HG03457 (cell line): ENCODE measurements around the gene WDR27.
A peak's percentile ranks its signal among the peaks of the same experiment; 100 is the strongest.

Source experiments
- ATAC-seq: cut with Tn5 transposase; IDR thresholded peaks from one replicate; pipeline ENCODE4 v1.9.1; 2021; ENCODE audit warnings: moderate number of reproducible peaks; ENCODE audit not compliant: unreplicated experiment

Gene WDR27

GRCh38 chr6:169701954-169702839, at the start of gene WDR27, which contains the start of gene C6orf120:
Gene WDR27, minus strand, starts transcription at chr6:169702029. Its CDS starts 13,024 bp downstream, at chr6:169689005.
Gene C6orf120, plus strand, starts transcription at chr6:169702126. Its CDS starts 334 bp downstream, at chr6:169702460.
- peak; percentile 97 for ATAC-seq

- no peak for ATAC-seq
These were observed 44.7 kb upstream of the WDR27 start for GRCh38 chr6:169746556-169746955.

GRCh38 chr6:169745405-169745804, 43.6 kb upstream of the WDR27 start:
- ATAC-seq: no peak

GRCh38 chr6:169741344-169741743, 39.5 kb upstream of the WDR27 start:
- no peak for ATAC-seq

- ATAC-seq: no peak
These were observed 37.2 kb upstream of the WDR27 start for GRCh38 chr6:169738976-169739529.

- ATAC-seq: no peak
These were observed 36.6 kb upstream of the WDR27 start for GRCh38 chr6:169738204-169738975.

GRCh38 chr6:169729961-169730360, 28.1 kb upstream of the WDR27 start:
- no peak for ATAC-seq

GRCh38 chr6:169726963-169727362, 25.1 kb upstream of the WDR27 start:
- ATAC-seq: no peak

GRCh38 chr6:169726049-169726400, 24.2 kb upstream of the WDR27 start:
- no peak for ATAC-seq

- ATAC-seq: no peak
These were observed 23.6 kb upstream of the WDR27 start for GRCh38 chr6:169725125-169726048.

- ATAC-seq: peak; percentile 35
These were observed 22.8 kb upstream of the WDR27 start, which contains the start of gene PHF10 for GRCh38 chr6:169724494-169725124. Gene PHF10, minus strand, starts transcription at chr6:169724500. Its CDS starts 569 bp downstream, at chr6:169723931.

GRCh38 chr6:169723991-169724493, 22.2 kb upstream of the WDR27 start:
- peak; percentile 19 for ATAC-seq

GRCh38 chr6:169723200-169723909, 21.5 kb upstream of the WDR27 start:
- peak; percentile 37 for ATAC-seq

- peak; percentile 17 for ATAC-seq
These were observed 20.8 kb upstream of the WDR27 start for GRCh38 chr6:169722362-169723199.

- ATAC-seq: no peak
These were observed 18.5 kb upstream of the WDR27 start for GRCh38 chr6:169720207-169720855.

GRCh38 chr6:169719117-169719516, 17.3 kb upstream of the WDR27 start:
- no peak for ATAC-seq

GRCh38 chr6:169714595-169714994, 12.8 kb upstream of the WDR27 start:
- ATAC-seq: no peak

- ATAC-seq: no peak
These were observed 12.3 kb upstream of the WDR27 start for GRCh38 chr6:169714178-169714577.
